ENCODE measurements around the gene VASH2.

Gene VASH2

GRCh38 chr1:212979340-212980122 lies 29.2 kb downstream of the VASH2 start:
- no peak for DNase-seq (ENCODE audit: low read depth)
- H3K4me3 ChIP-seq (replicated peaks; ENCODE audit: low read depth, low read length) = no peak overlapping the region
- TF ChIP-seq CTCF (IDR thresholded peaks at IDR 0.05; ENCODE audit: low read length, missing control alignments) = no peak

- peak; percentile 69 for DNase-seq (ENCODE audit: low read depth)
- no peak for TF ChIP-seq CTCF (IDR thresholded peaks at IDR 0.05; ENCODE audit: low read length, missing control alignments)
- H3K4me3 ChIP-seq (replicated peaks; ENCODE audit: low read depth, low read length) = no peak overlapping the region
These were observed 29.9 kb downstream of the VASH2 start for GRCh38 chr1:212980123-212980785.

GRCh38 chr1:212981025-212981495 lies 30.7 kb downstream of the VASH2 start:
- TF ChIP-seq CTCF (IDR thresholded peaks at IDR 0.05; ENCODE audit: low read length, missing control alignments) = no peak
- DNase-seq (ENCODE audit: low read depth) = peak; percentile 14
- no peak overlapping the region for H3K4me3 ChIP-seq (replicated peaks; ENCODE audit: low read depth, low read length)

- no peak overlapping the region for H3K4me3 ChIP-seq (replicated peaks; ENCODE audit: low read depth, low read length)
- no peak for TF ChIP-seq CTCF (IDR thresholded peaks at IDR 0.05; ENCODE audit: low read length, missing control alignments)
- DNase-seq (ENCODE audit: low read depth) = no peak
These were observed 31.4 kb downstream of the VASH2 start for GRCh38 chr1:212981571-212982328.

GRCh38 chr1:212982430-212983152 lies 32.2 kb downstream of the VASH2 start:
- TF ChIP-seq CTCF (IDR thresholded peaks at IDR 0.05; ENCODE audit: low read length, missing control alignments) = no peak
- no peak for DNase-seq (ENCODE audit: low read depth)
- H3K4me3 ChIP-seq (replicated peaks; ENCODE audit: low read depth, low read length) = no peak overlapping the region

- no peak overlapping the region for H3K4me3 ChIP-seq (replicated peaks; ENCODE audit: low read depth, low read length)
These were observed 33.1 kb downstream of the VASH2 start for GRCh38 chr1:212983482-212983881.

More at GRCh38 chr1:212983482-212983881, 33.1 kb downstream of the VASH2 start:
- DNase-seq (ENCODE audit: low read depth) = no peak
- TF ChIP-seq CTCF (IDR thresholded peaks at IDR 0.05; ENCODE audit: low read length, missing control alignments) = no peak

Data from fibroblast of pulmonary artery (primary cell).